ENCODE data around the gene RFX7.
A peak's percentile ranks its signal among the peaks of the same experiment; 100 is the strongest.

The RFX7 gene

GRCh38 chr15:56126409-56126808 is 117.3 kb downstream of the RFX7 start:
- DNase-seq (ENCODE audit: low spot score): no peak

- DNase-seq (ENCODE audit: low spot score): no peak
Measured at GRCh38 chr15:56124391-56124790, 119.3 kb downstream of the RFX7 start.

GRCh38 chr15:56105855-56106254 is 137.8 kb downstream of the RFX7 start:
- DNase-seq (ENCODE audit: low spot score): no peak

- DNase-seq (ENCODE audit: low spot score): peak; percentile 28
Measured at GRCh38 chr15:56102441-56102840, 141.2 kb downstream of the RFX7 start.

- DNase-seq (ENCODE audit: low spot score): peak; percentile 59
Measured at GRCh38 chr15:56099311-56099710, 144.4 kb downstream of the RFX7 start.

- peak; percentile 53 for DNase-seq (ENCODE audit: low spot score)
Measured at GRCh38 chr15:56098195-56098863, 145.3 kb downstream of the RFX7 start.

GRCh38 chr15:56095406-56095805 is 148.3 kb downstream of the RFX7 start:
- peak; percentile 67 for DNase-seq (ENCODE audit: low spot score)

- DNase-seq (ENCODE audit: low spot score): no peak
Measured at GRCh38 chr15:56094171-56094570, 149.5 kb downstream of the RFX7 start.

- no peak for DNase-seq (ENCODE audit: low spot score)
Measured at GRCh38 chr15:56088389-56088788, 155.3 kb downstream of the RFX7 start.

- DNase-seq (ENCODE audit: low spot score): no peak
Measured at GRCh38 chr15:56086566-56086965, 157.1 kb downstream of the RFX7 start.

GRCh38 chr15:56082263-56082761 is 161.4 kb downstream of the RFX7 start:
- DNase-seq (ENCODE audit: low spot score): no peak

GRCh38 chr15:56077081-56077480 is 166.6 kb downstream of the RFX7 start:
- peak; percentile 73 for DNase-seq (ENCODE audit: low spot score)

GRCh38 chr15:56076640-56077039 is 167.0 kb downstream of the RFX7 start:
- DNase-seq (ENCODE audit: low spot score): peak; percentile 79

- no peak for DNase-seq (ENCODE audit: low spot score)
Measured at GRCh38 chr15:56074481-56075265, 169.0 kb downstream of the RFX7 start.

- DNase-seq (ENCODE audit: low spot score): no peak
Measured at GRCh38 chr15:56064152-56064551, 179.5 kb downstream of the RFX7 start.

GRCh38 chr15:56059716-56060115 is 184.0 kb downstream of the RFX7 start:
- DNase-seq (ENCODE audit: low spot score): no peak

GRCh38 chr15:56058986-56059385 is 184.7 kb downstream of the RFX7 start:
- DNase-seq (ENCODE audit: low spot score): peak; percentile 77

GRCh38 chr15:56056626-56057025 is 187.1 kb downstream of the RFX7 start:
- DNase-seq (ENCODE audit: low spot score): no peak

GRCh38 chr15:56053046-56053400 is 190.7 kb downstream of the RFX7 start:
- DNase-seq (ENCODE audit: low spot score): no peak

- peak; percentile 54 for DNase-seq (ENCODE audit: low spot score)
Measured at GRCh38 chr15:56052395-56053045, 191.2 kb downstream of the RFX7 start.

- DNase-seq (ENCODE audit: low spot score): no peak
Measured at GRCh38 chr15:56051676-56052075, 192.0 kb downstream of the RFX7 start.

GRCh38 chr15:56049577-56049976 is 194.1 kb downstream of the RFX7 start:
- DNase-seq (ENCODE audit: low spot score): no peak

GRCh38 chr15:56047354-56047753 is 196.3 kb downstream of the RFX7 start:
- no peak for DNase-seq (ENCODE audit: low spot score)
